ENCODE results near the gene HMGN1. TPM values are rescaled to one million over a fixed set of nuclear protein-coding genes. Genes with fewer than 3 reads are reported as not detected.

HMGN1 gene
- polyA plus RNA-seq, 1 donor (not counting 4 experiments of a cell fraction or from before 2014, with no cell fraction given), result 245 TPM

DNA sequence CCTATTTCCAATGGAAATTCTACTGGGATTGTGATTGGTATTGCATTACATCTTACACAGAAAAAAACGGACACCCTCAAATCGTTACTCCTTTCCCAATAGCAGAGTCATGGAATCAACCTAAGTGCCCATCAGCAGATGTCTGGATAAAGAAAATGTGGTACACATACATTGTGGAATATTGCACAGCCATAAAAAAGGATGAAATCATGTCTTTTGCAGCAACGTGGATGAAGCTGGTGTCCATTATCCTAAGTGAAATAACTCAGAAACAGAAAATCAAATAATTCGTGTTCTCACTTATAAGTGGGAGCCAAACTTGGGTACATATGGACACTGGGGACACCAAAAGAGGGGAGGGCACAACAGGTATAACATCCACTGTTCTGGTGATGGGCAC is 14.3 kb downstream of the HMGN1 start:
- Histone ChIP-seq H3K79me2 (ENCODE audit: control insufficient read depth, insufficient read depth, low read length) (no peaks in the 10 kb centered on the region), H3K4me3 (ENCODE audit: control insufficient read depth in 2 of 3, extremely low read depth in 1 of 3, insufficient read depth in 2 of 3, low read depth in 1 of 3, low read length in 3 of 3) (no peak overlapping the region), H3K27ac (ENCODE audit: control insufficient read depth, insufficient read depth, low read length) (no peak overlapping the region), H3K4me2 (ENCODE audit: control insufficient read depth, extremely low read depth, insufficient read depth, low read depth, low read length) (no peak overlapping the region), H4K20me1 (ENCODE audit: control insufficient read depth, extremely low read depth, insufficient read depth, low read length) (no peaks in the 10 kb centered on the region), H3K27me3 (ENCODE audit: control insufficient read depth, extremely low read depth, insufficient read depth, low read length) (no peaks in the 10 kb centered on the region), H3K9ac (ENCODE audit: control insufficient read depth, extremely low read depth, insufficient read depth, low read length) (no peak overlapping the region), H3K9me3 (ENCODE audit: control insufficient read depth, low read depth, low read length) (no peaks in the 10 kb centered on the region), H3K9me1 (ENCODE audit: control insufficient read depth, extremely low read depth, insufficient read depth, low read length) (no peaks in the 10 kb centered on the region), H3K36me3 (ENCODE audit: control insufficient read depth in 2 of 2, extremely low read depth in 1 of 2, insufficient read depth in 2 of 2, low read length in 2 of 2) (no peaks in the 10 kb centered on the region), H2AFZ (ENCODE audit: control insufficient read depth, low read length) (no peak overlapping the region), H3K4me1 (ENCODE audit: control insufficient read depth, extremely low read depth, insufficient read depth, low read length) (no peaks in the 10 kb centered on the region)
- FAIRE-seq (no peak), DNase-seq (ENCODE audit: low read depth, low spot score) (no peak)
- TF ChIP-seq, protein P1, sequence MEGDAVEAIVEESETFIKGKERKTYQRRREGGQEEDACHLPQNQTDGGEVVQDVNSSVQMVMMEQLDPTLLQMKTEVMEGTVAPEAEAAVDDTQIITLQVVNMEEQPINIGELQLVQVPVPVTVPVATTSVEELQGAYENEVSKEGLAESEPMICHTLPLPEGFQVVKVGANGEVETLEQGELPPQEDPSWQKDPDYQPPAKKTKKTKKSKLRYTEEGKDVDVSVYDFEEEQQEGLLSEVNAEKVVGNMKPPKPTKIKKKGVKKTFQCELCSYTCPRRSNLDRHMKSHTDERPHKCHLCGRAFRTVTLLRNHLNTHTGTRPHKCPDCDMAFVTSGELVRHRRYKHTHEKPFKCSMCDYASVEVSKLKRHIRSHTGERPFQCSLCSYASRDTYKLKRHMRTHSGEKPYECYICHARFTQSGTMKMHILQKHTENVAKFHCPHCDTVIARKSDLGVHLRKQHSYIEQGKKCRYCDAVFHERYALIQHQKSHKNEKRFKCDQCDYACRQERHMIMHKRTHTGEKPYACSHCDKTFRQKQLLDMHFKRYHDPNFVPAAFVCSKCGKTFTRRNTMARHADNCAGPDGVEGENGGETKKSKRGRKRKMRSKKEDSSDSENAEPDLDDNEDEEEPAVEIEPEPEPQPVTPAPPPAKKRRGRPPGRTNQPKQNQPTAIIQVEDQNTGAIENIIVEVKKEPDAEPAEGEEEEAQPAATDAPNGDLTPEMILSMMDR (optimal IDR thresholded peaks at IDR 0.05 in 1 of 3, IDR thresholded peaks at IDR 0.05 in 1 of 3, conservative IDR thresholded peaks at IDR 0.05 in 1 of 3; ENCODE audit: extremely low read depth in 1 of 3, insufficient read depth in 2 of 3, low read length in 3 of 3), result no peak
- TF ChIP-seq EZH2 (IDR thresholded peaks at IDR 0.05; ENCODE audit: low read length), result no peak
- dilution Hi-C loops (cut with MboI; ENCODE audit: extremely low pct_ligation_motif_present, low sequenced_read_pairs), result no loop called here

DNA sequence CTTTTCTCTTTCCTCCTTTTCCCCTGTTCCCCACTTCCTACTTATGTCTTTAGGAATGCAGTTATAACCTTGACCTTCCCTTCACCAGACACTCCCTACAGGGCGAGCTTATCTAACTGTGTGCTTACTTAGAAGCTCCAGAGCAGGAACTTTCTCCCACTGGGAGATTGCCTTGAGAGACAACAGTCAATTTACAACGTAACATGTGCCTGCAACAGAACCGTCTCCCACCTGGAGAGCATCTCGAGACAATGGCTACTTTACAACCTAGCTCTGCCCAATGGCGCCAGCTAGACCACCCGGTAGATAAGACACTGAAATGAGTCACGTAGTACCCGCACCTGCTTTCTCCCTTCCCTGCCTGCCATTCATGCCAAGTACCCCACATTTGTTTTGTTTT is 16.7 kb downstream of the HMGN1 start:
- no peak for FAIRE-seq
- DNase-seq (ENCODE audit: low read depth, low spot score), result no peak

More for the DNA sequence above, 16.7 kb downstream of the HMGN1 start:
- Histone ChIP-seq H3K9ac (ENCODE audit: control insufficient read depth, extremely low read depth, insufficient read depth, low read length) (no peak overlapping the region), H3K36me3 (ENCODE audit: control insufficient read depth in 2 of 2, extremely low read depth in 1 of 2, insufficient read depth in 2 of 2, low read length in 2 of 2) (no peaks in the 10 kb centered on the region), H3K4me1 (ENCODE audit: control insufficient read depth, extremely low read depth, insufficient read depth, low read length) (no peaks in the 10 kb centered on the region), H3K4me3 (ENCODE audit: control insufficient read depth in 2 of 3, extremely low read depth in 1 of 3, insufficient read depth in 2 of 3, low read depth in 1 of 3, low read length in 3 of 3) (no peak overlapping the region), H2AFZ (ENCODE audit: control insufficient read depth, low read length) (no peak overlapping the region), H3K79me2 (ENCODE audit: control insufficient read depth, insufficient read depth, low read length) (no peaks in the 10 kb centered on the region), H3K27ac (ENCODE audit: control insufficient read depth, insufficient read depth, low read length) (no peak overlapping the region), H3K27me3 (ENCODE audit: control insufficient read depth, extremely low read depth, insufficient read depth, low read length) (no peaks in the 10 kb centered on the region), H3K9me1 (ENCODE audit: control insufficient read depth, extremely low read depth, insufficient read depth, low read length) (no peaks in the 10 kb centered on the region), H4K20me1 (ENCODE audit: control insufficient read depth, extremely low read depth, insufficient read depth, low read length) (no peaks in the 10 kb centered on the region), H3K4me2 (ENCODE audit: control insufficient read depth, extremely low read depth, insufficient read depth, low read depth, low read length) (no peak overlapping the region), H3K9me3 (ENCODE audit: control insufficient read depth, low read depth, low read length) (no peaks in the 10 kb centered on the region)
- TF ChIP-seq, protein P1 (optimal IDR thresholded peaks at IDR 0.05 in 1 of 3, IDR thresholded peaks at IDR 0.05 in 1 of 3, conservative IDR thresholded peaks at IDR 0.05 in 1 of 3; ENCODE audit: extremely low read depth in 1 of 3, insufficient read depth in 2 of 3, low read length in 3 of 3), result no peak
- TF ChIP-seq EZH2 (IDR thresholded peaks at IDR 0.05; ENCODE audit: low read length), result no peak
- dilution Hi-C loops (cut with MboI; ENCODE audit: extremely low pct_ligation_motif_present, low sequenced_read_pairs), result no loop called here
